K562 (cell line): Measurements from ENCODE around the gene ANKS1A. TPM values are rescaled to one million over a fixed set of nuclear protein-coding genes. Genes with fewer than 3 reads are reported as not detected.

ENCODE experiments used
- ATAC-seq: fragments of 200-7000 bp; cut with Tn5 transposase; 3 replicates; pipeline ENCODE4 v1.9.1; 2020; ENCODE audit warnings: moderate library complexity
- BruUV-seq: library from RNA; stranded (reverse); fragments of 400-500 nt; replicated peaks from 2 replicates; lab custom pipeline; 2021; lab: Mats Ljungman, UMichigan
- CTCF ChIA-PET: fragments of 300-600 bp; formaldehyde crosslinking; extraction: SDS; loops from one replicate; lab custom pipeline; 2021; ENCODE audit warnings: low intra/inter-chr PET ratio; lab: Yijun Ruan, JAX
- POLR2A ChIA-PET: fragments of 300-600, 350-650 bp; sonication (Branson Sonifier 250); formaldehyde crosslinking; extraction: SDS; loops from one replicate; lab custom pipeline; 2021; ENCODE audit warnings: antibody characterized with exemption, inconsistent platforms; lab: Yijun Ruan, JAX
- DNase-seq, 4 experiments: peaks; one replicate each; pipeline versions ENCODE4 v3.0.0 to v3.0.0-alpha.2; 2011 to 2018; ENCODE audit warnings: low spot score in 3 of 4, mixed read lengths in 3 of 4; ENCODE audit errors: extremely low read depth in 1 of 4
- FAIRE-seq: peaks from 2 replicates; lab custom pipeline; 2011; peaks lifted over from hg19 to GRCh38; lab: Jason Lieb, UNC
- H2AFZ ChIP-seq: 2 replicates; pipeline ENCODE4 v1.6.0; 2011; ENCODE audit warnings: low read depth, low read length, control low read depth, inconsistent platforms
- H3K27ac ChIP-seq: fragments of 200-600 bp; 3 replicates; pipeline ENCODE4 v1.8.0; 2011; ENCODE audit warnings: low read depth, mild to moderate bottlenecking, control low read depth, inconsistent platforms, low read length, moderate library complexity, mixed read lengths; ENCODE audit errors: extremely low read depth
- H3K27me3 ChIP-seq, 2 experiments: fragments of 300-600 bp in 1 of 2; 2 replicates in 1 of 2; 3 replicates in 1 of 2; pipeline versions ENCODE4 v1.6.0 to v1.8.0; 2011; ENCODE audit warnings: inconsistent platforms in 2 of 2, low read length in 2 of 2, mild to moderate bottlenecking in 1 of 2, mixed read lengths in 1 of 2, moderate library complexity in 1 of 2; ENCODE audit not compliant: control insufficient read depth in 2 of 2, insufficient read depth in 2 of 2
- H3K36me3 ChIP-seq: fragments of 300-600 bp; 3 replicates; pipeline ENCODE4 v1.8.0; 2011; ENCODE audit warnings: mild to moderate bottlenecking, low read length, inconsistent platforms; ENCODE audit not compliant: control insufficient read depth, insufficient read depth
- H3K4me1 ChIP-seq, 2 experiments: fragments of 200-600 bp in 1 of 2; replicated peaks in 1 of 2; 2 replicates in 1 of 2; 3 replicates in 1 of 2; pipeline versions ENCODE4 v1.5.1 to v1.8.0; 2011; ENCODE audit warnings: inconsistent platforms in 2 of 2, low read length in 2 of 2, mild to moderate bottlenecking in 1 of 2, mixed read lengths in 1 of 2, moderate library complexity in 1 of 2; ENCODE audit not compliant: control insufficient read depth in 2 of 2, insufficient read depth in 2 of 2
- H3K4me2 ChIP-seq: 2 replicates; pipeline ENCODE4 v1.6.1; 2011; ENCODE audit warnings: low read length, control low read depth, inconsistent platforms, mixed read lengths; ENCODE audit not compliant: insufficient read depth
- H3K4me3 ChIP-seq: fragments of 200-600 bp; sonication (generic), shearing (Covaris generic); 2 replicates; pipeline ENCODE4 v1.5.1; 2016; ENCODE audit warnings: control low read depth, inconsistent platforms
- H3K79me2 ChIP-seq: fragments of 200-600 bp; 3 replicates; pipeline ENCODE4 v1.8.0; 2011; ENCODE audit warnings: low read length, inconsistent platforms; ENCODE audit not compliant: control insufficient read depth, insufficient read depth
- H3K9ac ChIP-seq, 2 experiments: 2 replicates each; pipeline versions ENCODE4 v1.6.0 to v1.6.1; 2011; ENCODE audit warnings: low read depth in 2 of 2, low read length in 2 of 2, control low read depth in 1 of 2, inconsistent platforms in 1 of 2, mild to moderate bottlenecking in 1 of 2, mixed read lengths in 1 of 2; ENCODE audit not compliant: insufficient read depth in 1 of 2
- H3K9me1 ChIP-seq: one replicate; pipeline ENCODE4 v1.6.0; 2011; ENCODE audit warnings: inconsistent platforms, mild to moderate bottlenecking, low read length, moderate library complexity; ENCODE audit not compliant: control insufficient read depth, insufficient read depth
- H3K9me3 ChIP-seq: replicated peaks from 2 replicates; pipeline ENCODE4 v1.5.1; 2011; ENCODE audit warnings: low read depth, low read length, inconsistent platforms; ENCODE audit not compliant: control insufficient read depth, insufficient read depth
- H4K20me1 ChIP-seq: replicated peaks from 2 replicates; pipeline ENCODE4 v1.6.1; 2011; ENCODE audit warnings: low read length, inconsistent platforms, mixed read lengths; ENCODE audit not compliant: control insufficient read depth, insufficient read depth
- ARID3A ChIP-seq: IDR thresholded peaks from 2 replicates; pipeline ENCODE4 v1.6.1; 2012; ENCODE audit warnings: low read depth, low read length, improper control_type of control experiment, borderline replicate concordance
- CREM ChIP-seq: IDR thresholded peaks from 2 replicates; pipeline ENCODE4 v1.6.1; 2014; ENCODE audit warnings: antibody characterized with exemption, low read depth
- E2F3 ChIP-seq: fragments of 250-450 bp; sonication (Bioruptor Pico); IDR thresholded peaks from 2 replicates; pipeline ENCODE4 v1.4.0; 2020; ENCODE audit warnings: mild to moderate bottlenecking
- EP400 ChIP-seq: fragments of 450-650 bp; IDR thresholded peaks from 2 replicates; pipeline ENCODE4 v1.6.1; 2017; ENCODE audit warnings: antibody characterized with exemption, mild to moderate bottlenecking, moderate library complexity
- FOXM1 ChIP-seq, 2 experiments: fragments of 450-650 bp in 1 of 2; sonication (generic) in 1 of 2; formaldehyde crosslinking in 1 of 2; IDR thresholded peaks; 2 replicates each; pipeline versions ENCODE4 v1.6.1 to v1.9.0; 2017 to 2022; ENCODE audit warnings: low read depth in 2 of 2, mild to moderate bottlenecking in 2 of 2, missing genetic modification reagents in 1 of 2, moderate library complexity in 1 of 2
- GTF2A2 ChIP-seq: IDR thresholded peaks from 2 replicates; pipeline ENCODE4 v1.6.1; 2016; ENCODE audit warnings: mild to moderate bottlenecking, missing genetic modification characterization, missing compliant biosample characterization
- IRF2 ChIP-seq: sonication (generic); formaldehyde crosslinking; IDR thresholded peaks from 2 replicates; pipeline ENCODE4 v1.8.1; 2022; ENCODE audit warnings: mild to moderate bottlenecking, missing genetic modification reagents
- PBX2 ChIP-seq, 2 experiments: IDR thresholded peaks in 1 of 2; conservative IDR thresholded peaks in 1 of 2; 2 replicates each; pipeline ENCODE4 v1.6.1; 2016; ENCODE audit warnings: low read depth in 2 of 2, mild to moderate bottlenecking in 1 of 2, missing compliant biosample characterization in 1 of 2, missing genetic modification characterization in 1 of 2, moderate library complexity in 1 of 2
- POLR2B ChIP-seq: fragments of 450-650 bp; IDR thresholded peaks from 2 replicates; pipeline ENCODE4 v1.6.1; 2018; ENCODE audit warnings: low read depth; ENCODE audit not compliant: partially characterized antibody
- RBFOX2 ChIP-seq: fragments of 200-400 bp; formaldehyde crosslinking; IDR thresholded peaks from 2 replicates; pipeline ENCODE4 v1.6.1; 2017; ENCODE audit warnings: low read depth, mild to moderate bottlenecking, low read length, moderate library complexity
- SIN3B ChIP-seq: fragments of 450-650 bp; IDR thresholded peaks from 2 replicates; pipeline ENCODE4 v1.6.1; 2017; ENCODE audit warnings: low read depth, mild to moderate bottlenecking, moderate library complexity
- TEAD2 ChIP-seq: fragments of 450-650 bp; IDR thresholded peaks from 2 replicates; pipeline ENCODE4 v1.6.1; 2016; ENCODE audit warnings: missing genetic modification characterization, control low read depth, missing compliant biosample characterization
- ZC3H8 ChIP-seq: fragments of 450-650 bp; IDR thresholded peaks from 2 replicates; pipeline ENCODE4 v1.6.1; 2017
- ZNF121 ChIP-seq: sonication (generic); formaldehyde crosslinking; conservative IDR thresholded peaks from 2 replicates; pipeline ENCODE4 v1.8.0; 2022; ENCODE audit warnings: missing genetic modification reagents
- ZNF511 ChIP-seq: sonication (generic); formaldehyde crosslinking; IDR thresholded peaks from 2 replicates; pipeline ENCODE4 v1.8.0; 2022; ENCODE audit warnings: mild to moderate bottlenecking, missing genetic modification reagents
- WGBS: fragments of 100-300 bp; shearing (Covaris generic); methylation state at CpG from one replicate; pipeline ENCODE4 v1.1.6; 2016; ENCODE audit warnings: low coverage, mixed read lengths; ENCODE audit not compliant: insufficient coverage; ENCODE audit errors: missing lambda C conversion rate; 5-methylcytosine and 5-hydroxymethylcytosine counted together
- in situ Hi-C: fragments of 300-500 bp; cut with MboI; formaldehyde crosslinking; loops from 4 replicates; pipeline ENCODE4 v1.15.0; 2018; ENCODE audit warnings: inconsistent platforms, mixed read lengths
- intact Hi-C: fragments of 100-400 bp; cut with micrococcal nuclease; formaldehyde crosslinking; loops from 2 replicates; pipeline ENCODE4 v1.14.2; 2022
- polyA plus RNA-seq, 8 experiments: library from polyadenylated mRNA; depleted of rRNA in 4 of 8; stranded (reverse) in 5 of 8; unstranded in 3 of 8; fragments of >200 nt; fragmentation: Nextera tagmentation in 2 of 8; fragmentation: Illumina TruSeq in 1 of 8; extraction: Ambion mirVana in 2 of 8; extraction: Trizol in 1 of 8; gene quantifications; 2 replicates each; pipeline versions ENCODE4 v1.2.1 to v1.2.3, GENCODE V29; 2011 to 2014; ENCODE audit warnings: inconsistent platforms in 1 of 8, missing spikeins in 1 of 8
- total RNA-seq, 7 experiments: library from RNA; depleted of rRNA in 6 of 7; stranded (reverse); fragments of >200 nt in 6 of 7; fragmentation: Illumina TruSeq in 2 of 7; extraction: Trizol in 2 of 7; gene quantifications; 2 replicates each; pipeline versions ENCODE4 v1.2.1 to v1.2.3, GENCODE V29; 2011 to 2021; ENCODE audit warnings: low replicate concordance in 1 of 7

ANKS1A gene
- total and polyA plus RNA-seq, 9 of the 15 experiments (the other 6 are each of a cell fraction or from before 2014, with no cell fraction given) = 1.1 to 13.8 (median 5.3) TPM

- WGBS = 92% methylated on average over 1 of the region's 1 CpG
- POLR2A ChIA-PET = interaction anchor here (0.6 to 2.2 kb wide), 7 partner anchors 9 to 1102 kb away, joined by 3 to 8 read pairs (median 4); partner anchors contain the start of gene TAF11
- Histone ChIP-seq H3K27me3 (no peaks in the 10 kb centered on the region), H3K4me1 (no peaks in the 10 kb centered on the region), H3K4me3 (no peak overlapping the region), H2AFZ (no peak overlapping the region), H3K79me2 (no peaks in the 10 kb centered on the region), H3K36me3 (peaks cover 57% of the 10 kb centered on the region), H3K9me3 (no peaks in the 10 kb centered on the region), H3K4me2 (no peak overlapping the region), H3K9me1 (no peaks in the 10 kb centered on the region), H4K20me1 (0 out of 2 replicates have a peak, but pooled peaks cover 3% of the 10 kb centered on the region), H3K9ac (peak overlapping the region in 1 of 2 experiments; percentile 38; a peak in 1 of 4 replicates), H3K27ac (no peak overlapping the region)
- ATAC-seq (no peak), DNase-seq (no peak), FAIRE-seq (no peak)
- CTCF ChIA-PET = no interaction called here
- in situ Hi-C loops (no loop called here), intact Hi-C loops (no loop called here)
- TF ChIP-seq IRF2 (CRISPR knock-in tag) (no peak), E2F3 (CRISPR knock-in tag) (no peak), ARID3A (no peak), EP400 (no peak), SIN3B (no peak), ZNF511 (no peak), TEAD2 (tag) (no peak), FOXM1 (IDR thresholded peaks at IDR 0.05; ENCODE audit: low read depth) (no peak), FOXM1 (CRISPR knock-in tag; IDR thresholded peaks at IDR 0.05; ENCODE audit: low read depth) (no peak), CREM (no peak), ZNF121 (CRISPR knock-in tag) (no peak), PBX2 (CRISPR knock-in tag; IDR thresholded peaks at IDR 0.05; ENCODE audit: low read depth) (no peak), PBX2 (tag; conservative IDR thresholded peaks at IDR 0.05; ENCODE audit: low read depth) (no peak), GTF2A2 (tag) (no peak), RBFOX2 (no peak), ZC3H8 (no peak), POLR2B (no peak)
- BruUV-seq = no TSS peak
These were observed 37.7 kb upstream of the ANKS1A start for GRCh38 chr6:34851361-34851760.
